ENCODE results near the gene GMDS.
A peak's percentile ranks its signal among the peaks of the same experiment; 100 is the strongest.

Gene GMDS

DNA sequence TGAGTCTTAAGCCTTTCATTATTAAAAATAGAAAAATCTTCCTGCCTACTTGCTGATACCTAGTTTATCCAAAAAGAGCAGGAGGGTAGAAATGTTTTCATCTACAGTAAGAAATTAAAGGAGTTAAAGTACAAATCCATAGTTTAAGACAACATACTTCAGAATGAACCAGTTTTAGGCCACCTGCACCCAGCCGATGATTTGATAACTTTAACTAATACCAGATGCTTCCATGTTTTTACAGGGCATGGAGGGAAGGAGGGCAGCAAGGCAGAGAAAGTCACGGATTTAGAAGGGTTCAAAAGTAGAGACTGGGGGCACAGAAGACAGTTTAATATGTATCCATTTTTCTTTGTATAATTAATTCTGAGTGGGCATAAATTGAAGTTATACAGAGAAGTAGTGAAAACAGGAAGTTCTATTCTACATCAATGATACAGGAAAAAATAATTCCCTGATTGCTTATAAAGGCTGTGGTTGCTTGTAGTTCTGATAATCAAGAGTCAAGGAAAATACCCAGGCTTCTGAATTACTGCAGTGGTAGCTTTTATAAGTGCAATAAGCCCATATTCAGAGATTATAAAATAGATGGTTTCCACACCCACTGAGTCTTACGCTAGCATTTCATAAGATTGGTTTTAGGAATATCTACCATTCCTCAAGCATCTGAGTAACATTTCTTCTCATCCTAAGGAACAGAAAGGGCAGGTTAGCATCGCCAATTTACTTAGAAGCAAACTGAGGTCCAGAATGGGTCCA lies 72.0 kb downstream of the GMDS start:
- DNase-seq = no peak

DNA sequence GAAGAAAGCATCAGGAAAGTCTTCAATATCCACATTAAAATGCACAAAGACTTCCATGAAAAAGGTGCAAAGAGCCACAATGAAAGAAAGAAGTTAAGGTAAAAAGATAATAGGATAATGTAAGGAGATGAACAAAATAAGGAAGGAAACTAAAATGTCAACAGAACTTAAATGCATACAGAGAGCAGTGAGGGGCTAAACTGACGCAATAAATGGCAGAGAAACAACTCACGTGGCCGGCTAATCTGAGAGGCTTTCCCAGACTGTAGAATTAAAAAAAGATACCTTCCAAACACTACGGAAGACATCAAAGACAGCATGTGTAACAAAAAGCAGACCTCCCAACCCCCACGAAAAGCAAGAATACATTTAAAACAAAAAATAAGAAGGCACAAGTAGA lies 73.7 kb downstream of the GMDS start:
- no peak for DNase-seq

DNA sequence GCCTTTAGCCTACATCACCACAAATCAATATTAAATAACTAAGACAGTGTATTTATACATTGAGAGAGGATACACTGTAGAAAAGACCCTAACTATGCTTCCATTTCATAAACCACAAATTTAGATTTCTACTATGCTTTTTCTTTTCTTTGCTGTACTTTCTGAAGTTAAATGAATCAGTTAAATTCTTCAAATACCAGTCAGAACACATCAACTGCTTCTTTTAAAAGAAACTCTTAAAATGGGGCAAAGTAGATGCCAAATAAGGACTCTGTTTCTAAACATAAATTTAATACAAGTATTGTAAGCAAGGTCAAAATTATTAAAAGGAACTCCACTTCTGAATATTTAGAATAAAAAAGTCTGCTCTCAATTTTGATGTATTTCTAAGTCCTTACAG lies 76.9 kb downstream of the GMDS start:
- no peak for DNase-seq

DNA sequence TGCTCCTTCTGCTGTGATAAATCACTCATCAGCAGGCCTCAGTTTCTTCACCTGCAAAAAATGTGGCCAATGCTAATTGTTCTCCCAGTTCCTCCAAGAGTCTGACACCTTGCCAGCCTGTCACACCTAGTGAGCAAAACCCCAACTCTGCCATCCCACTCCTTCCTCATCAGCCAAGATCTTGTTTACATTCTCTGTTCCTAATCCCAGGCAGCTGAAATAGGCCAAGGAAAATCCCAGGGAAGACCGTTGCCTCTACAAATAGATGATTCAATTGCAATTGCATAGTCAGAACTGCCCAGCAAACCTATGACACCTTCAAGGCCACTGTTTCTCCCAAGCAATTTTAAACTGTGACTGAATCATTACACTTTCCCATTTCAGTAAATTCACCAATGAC lies 78.7 kb downstream of the GMDS start:
- DNase-seq = no peak

DNA sequence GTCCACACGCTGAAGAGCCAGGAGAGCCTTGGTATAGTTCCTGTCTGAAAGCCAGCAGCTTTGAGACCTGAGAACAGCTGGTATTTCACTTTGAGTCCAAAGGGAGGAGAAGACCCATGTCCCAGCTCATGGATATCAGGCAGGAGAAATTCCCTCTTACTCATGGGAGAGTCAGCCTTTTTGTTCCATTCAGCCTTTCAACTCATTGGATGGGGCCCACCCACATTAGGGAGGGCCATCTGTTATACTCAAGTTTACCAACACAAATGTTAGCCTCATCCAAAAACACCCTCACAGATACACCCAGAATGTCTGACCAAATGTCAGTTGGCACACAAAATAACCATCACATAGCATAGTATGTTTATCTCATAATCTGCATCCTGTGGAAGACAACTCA lies 80.1 kb downstream of the GMDS start:
- no peak for DNase-seq

DNA sequence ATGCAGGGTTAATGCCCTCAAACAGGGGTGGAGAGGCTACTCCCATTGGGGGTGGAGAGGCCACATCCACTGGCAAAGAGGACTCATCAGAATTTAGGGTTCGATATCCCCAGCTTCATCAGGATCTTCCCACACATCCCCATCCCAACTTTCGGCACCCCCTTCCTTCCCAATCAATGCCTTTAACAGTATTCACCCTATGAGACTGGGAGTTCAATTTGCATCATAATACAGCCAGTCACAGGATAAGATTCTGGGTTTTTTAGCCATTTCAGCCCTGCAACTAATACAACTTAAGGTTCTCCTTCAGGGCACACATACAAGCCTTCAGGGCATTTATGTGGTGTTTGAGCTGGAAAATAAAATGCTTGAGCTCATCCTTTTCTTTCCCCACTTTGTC lies 80.9 kb downstream of the GMDS start:
- DNase-seq = no peak

DNA sequence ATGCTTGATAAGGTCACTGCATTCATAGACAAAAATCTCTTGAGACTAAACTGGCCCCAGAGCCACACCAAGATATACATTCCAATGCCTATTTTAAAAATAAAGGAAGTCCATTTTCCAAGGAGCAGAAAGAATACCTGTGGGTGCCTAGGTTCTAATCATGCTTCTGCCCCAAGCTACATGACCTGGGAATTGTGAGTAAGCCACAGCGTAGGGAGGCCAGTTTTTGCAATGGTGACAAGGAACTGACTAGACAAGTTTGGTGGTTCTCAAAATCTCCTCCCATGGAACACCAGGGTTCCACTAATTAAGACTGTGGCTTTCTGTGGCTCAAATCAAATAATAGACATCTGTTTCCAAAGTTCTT lies 83.3 kb downstream of the GMDS start:
- DNase-seq = no peak

DNA sequence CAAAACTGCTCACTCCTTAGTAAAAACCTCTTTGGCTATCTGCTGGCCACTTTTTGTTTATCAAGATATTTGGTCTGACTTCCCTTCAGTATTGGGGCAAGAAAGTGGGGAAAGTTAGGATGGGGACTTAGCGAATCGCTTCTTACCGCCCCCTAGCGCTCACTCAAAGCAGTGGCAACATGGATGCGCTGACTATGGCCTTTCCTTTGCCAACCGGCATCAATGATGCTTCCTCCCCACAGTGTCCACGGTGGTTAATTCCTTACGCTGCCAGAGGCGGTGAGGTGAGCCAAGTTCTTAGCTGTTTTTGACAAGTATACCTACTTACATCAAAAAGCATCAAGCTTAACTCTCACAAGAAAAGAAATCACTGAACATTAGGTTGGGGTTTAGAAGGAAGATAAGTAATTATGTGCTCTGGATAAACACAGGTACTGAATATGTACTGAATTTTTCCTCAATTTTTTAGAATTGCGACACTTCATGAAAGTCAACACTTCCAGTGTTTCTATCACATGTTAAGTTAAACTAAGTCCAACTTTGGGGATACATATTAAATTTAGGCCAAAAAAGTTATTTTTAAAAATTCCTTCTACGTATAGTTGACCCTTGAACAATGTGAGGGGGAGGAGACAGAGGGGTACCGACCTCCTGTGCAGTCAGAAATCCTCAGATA lies 86.7 kb downstream of the GMDS start:
- peak; percentile 69 for DNase-seq

DNA sequence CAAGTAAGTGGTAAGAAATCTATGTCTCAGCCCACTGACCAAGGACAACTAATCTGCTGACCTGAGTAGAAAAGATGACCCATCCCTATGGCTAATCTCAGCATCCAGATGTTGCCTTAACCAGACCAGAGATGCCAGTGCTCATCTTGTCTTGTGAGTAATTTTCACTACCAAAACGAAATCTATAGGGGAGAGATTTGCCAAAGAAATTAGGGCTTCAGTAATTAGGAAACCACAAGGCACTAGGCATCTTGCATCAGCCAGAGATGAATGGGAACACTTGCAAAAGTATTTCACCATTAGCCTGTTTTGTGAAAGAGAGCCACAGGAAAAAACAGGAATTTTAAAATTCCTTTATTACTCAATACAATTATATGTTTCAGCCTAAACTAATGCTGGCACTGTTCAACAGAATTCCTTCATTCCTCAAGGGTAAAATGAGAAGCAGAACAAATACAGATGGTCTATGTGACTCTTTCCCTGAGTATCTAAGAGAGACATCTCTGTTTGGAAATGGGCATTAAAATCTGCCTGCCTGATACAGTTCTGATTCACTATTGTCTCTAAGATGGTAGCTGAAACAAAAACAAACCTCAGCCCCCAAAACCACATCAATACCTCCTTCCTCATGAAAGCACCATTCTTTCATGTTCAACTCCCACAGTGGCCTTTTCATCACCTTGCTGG lies 87.8 kb downstream of the GMDS start:
- DNase-seq = no peak

DNA sequence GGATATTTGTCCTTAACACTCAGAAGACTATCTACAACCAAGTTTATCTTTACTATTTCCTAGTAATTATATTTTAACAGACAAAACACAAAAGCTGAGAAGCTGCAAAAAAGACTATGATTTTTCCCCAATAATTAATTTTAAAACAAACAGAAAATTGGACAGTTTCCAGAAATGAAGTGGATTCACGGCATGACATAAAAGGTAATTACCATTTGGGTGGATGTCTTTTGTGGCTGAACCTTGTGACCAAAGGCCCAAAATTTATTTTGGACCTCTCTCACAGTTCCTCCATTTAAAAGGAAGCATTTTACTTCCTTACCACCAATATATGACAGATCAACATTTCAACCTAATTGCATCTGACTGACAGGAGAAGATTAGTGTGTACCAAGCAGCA lies 90.2 kb downstream of the GMDS start:
- no peak for DNase-seq

DNA sequence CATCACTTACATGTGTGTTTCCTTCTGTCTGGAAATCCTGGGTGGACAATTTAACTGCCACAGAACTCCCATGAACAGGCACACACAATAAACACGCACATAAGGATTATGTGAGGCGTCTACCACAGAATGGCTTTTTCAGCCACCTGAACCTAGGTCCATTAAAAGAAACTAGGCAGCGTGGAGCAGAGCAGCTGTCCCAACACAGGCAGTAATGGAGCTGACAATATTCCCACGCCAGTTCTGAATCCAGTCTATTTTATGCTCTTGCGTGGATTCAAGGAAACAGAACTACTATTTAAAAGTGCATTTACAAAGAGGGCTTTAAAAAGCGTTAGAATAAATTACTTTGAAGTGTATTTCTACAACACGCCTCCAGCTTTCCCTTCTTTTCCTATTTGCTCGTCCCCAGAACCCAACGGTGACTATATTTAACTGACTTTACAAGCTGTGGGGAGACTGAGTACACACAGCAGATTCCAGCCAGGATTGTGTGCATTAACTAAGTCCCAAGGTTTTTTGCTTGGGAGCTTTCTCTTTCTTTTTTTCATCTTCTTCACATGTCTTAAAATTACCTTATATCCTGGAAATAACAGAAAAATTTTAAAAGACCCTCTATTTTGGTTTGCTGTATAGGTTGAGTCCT lies 95.9 kb downstream of the GMDS start:
- DNase-seq = no peak

DNA sequence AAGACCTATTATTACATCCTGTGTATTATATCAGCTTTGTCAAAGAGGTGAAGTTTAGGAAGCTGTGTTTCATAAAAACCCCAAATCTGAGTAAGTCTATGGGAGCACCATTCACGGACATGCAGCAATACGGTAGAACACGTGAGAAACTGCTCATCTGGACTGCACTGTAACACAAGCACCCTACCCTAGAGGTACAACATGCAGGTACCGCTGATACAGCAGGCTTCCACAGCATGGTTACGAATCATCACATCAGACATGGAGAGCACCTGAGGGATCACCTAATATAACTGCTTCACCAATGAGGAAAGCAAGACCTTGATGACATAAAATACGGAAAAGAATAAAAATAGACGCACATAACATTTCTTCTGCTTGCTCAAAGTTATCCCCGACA lies 96.7 kb downstream of the GMDS start:
- no peak for DNase-seq

DNA sequence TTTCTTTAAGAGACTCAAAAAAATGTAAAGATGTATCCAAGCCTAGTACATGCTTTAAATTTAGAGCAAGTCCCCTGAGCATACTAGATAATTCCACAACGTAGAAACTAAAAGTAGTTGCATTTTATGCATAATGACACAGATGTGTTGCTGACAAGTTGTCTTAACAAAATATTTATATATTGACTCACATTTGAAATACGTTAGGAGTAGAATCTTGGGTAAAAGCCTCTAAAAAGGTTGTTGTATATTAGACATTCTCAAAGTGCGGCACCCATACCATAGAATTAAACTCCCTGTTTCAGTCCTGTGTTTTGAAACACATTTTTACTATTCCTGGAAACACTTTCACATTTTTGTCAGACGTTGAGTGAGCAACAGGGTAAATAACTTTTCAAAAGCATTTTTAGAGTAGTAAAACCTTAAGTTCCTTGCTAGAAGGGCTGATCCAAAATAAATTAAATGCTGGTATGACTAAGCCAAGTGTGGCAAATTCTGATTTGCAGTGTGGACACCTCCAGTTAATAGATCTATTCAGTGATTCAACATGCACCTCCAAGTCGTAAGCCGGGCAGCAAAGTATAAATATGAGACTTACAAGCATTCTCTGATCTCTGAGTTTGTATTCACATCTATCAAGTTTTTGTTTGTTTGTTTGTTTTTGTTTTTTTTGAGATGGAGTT lies 97.5 kb downstream of the GMDS start:
- DNase-seq = no peak

DNA sequence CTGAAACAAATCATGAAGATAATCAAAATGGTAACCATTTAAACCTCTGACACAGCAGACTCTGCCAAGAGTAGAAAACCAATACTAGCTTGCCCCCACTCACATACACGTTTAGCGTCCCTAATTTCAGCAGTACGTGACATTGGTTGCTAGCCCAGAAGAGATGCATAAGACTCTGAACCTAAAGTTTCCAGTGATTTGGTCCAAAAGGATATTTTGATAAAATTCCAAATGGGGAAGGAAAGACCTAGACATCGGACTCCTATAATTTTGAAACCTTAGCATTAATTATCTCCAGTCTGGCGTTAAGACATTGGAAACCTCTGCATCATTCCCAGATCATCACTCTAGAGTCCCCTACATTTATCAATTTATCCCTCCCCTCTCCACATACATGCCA lies 98.1 kb downstream of the GMDS start:
- DNase-seq = no peak

DNA sequence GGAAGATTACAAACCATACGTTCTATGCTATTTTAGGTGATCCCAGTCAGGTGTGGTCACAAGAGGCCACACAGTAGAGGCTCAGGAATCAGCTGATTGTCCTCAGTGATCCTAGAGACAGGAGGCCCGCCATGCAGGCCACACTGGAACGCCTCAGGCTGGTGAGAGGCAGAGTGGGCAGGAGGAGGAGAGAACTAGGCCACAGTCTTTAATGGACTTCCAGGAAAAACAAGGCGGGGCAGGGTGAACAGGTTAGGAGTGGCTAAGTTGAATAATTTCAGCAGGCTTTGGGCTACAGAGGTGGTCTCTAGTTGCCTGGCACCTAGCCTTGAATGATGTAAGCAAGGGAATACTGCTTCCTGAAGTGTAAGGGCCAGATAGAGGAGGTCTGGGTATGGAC lies 101.2 kb downstream of the GMDS start:
- no peak for DNase-seq

DNA sequence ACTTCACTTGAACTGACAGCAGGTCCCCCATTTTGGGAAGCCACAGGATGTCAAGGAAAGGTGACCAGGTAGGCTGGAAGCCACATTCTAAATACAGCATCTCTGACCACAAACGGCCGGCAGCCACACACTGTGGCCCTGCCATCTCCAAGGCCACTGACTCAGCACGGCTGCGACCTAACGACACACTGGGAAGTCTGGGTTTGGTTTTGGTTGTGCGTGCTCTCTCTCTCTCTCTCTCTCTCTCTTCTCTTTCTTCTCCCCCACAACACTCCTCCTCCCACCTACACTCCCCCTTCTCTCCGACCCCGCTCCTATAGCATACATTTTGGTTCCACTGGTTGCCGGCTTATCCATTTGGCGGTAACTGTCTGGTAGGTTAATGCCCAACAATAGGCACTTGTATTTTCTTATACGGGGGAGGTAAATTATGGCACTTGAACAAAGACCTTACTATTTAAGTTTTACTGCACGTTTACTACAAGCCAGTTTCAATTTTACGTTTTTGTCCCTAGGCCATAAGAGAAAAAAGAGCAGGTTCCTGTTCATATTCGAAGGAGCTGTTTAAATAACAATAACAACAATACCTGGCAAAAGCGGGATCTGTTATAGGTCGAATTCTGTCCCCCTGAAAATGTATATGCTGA lies 103.6 kb downstream of the GMDS start:
- DNase-seq = no peak

DNA sequence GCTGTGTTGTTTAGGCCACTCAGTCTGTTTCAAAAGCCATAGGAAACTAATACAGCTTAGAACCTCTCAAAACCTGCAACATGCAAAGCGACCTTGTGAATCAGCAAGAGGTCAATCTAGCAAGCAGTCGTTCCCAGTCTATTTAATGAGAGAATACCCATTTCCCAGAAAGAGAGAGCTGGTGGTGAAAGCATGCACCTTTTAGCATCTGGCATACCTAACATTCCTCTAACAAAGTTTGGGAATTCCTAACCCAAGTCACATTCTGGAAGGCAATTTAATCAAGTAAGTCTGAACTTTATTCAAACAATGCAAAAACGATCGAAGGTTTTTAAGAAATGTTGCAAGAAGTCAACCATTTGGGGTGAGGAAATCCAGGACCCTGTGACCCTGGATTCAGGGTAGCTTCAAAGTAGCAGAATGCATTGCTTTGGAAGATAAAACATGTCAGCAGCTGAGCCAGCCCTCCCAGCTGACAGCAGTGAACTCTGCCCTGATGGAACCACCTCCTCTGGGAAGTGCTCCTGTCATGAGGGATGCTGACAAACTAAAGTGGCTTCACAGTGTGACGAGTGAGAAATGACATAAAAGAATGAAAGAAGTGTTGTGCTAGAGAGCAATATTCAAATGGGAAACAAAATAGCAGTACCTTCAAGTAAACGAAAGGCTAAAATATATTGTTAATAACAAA lies 104.8 kb downstream of the GMDS start:
- DNase-seq = no peak

DNA sequence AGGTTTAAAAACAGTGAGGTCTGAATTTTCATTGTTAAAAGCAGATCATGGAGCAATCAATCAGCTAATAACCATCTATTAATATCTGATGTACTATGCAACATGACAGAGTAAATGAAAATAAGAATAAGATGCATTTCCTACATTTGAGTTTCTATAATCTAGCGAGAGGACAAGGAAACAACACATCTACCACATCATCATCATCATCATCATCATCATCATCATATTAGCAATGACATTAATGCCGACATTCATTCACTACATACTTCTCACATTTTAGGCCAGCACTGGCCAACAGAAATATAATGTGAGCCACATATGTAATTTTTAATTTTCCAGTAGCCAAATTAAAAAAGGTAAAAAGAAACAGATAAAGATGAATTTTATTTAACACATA lies 110.0 kb downstream of the GMDS start:
- no peak for DNase-seq

DNA sequence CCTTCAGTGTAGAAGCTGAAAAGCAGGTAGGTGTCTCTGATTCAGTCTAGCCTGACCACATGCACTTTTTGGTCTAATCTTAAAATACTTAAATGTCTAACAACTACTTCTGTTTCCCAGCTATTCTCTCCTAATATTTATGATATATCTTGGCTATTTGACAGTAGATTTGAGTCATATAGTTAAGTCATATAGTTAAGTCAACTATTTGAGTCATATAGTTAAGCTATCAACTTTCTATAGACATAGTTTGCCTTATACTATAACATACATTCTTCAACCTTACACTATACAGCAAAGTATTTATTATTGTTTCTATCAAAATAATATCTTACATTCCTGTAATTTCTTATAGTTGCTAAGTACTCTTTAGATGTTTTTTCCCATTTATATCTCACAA lies 110.9 kb downstream of the GMDS start:
- no peak for DNase-seq

DNA sequence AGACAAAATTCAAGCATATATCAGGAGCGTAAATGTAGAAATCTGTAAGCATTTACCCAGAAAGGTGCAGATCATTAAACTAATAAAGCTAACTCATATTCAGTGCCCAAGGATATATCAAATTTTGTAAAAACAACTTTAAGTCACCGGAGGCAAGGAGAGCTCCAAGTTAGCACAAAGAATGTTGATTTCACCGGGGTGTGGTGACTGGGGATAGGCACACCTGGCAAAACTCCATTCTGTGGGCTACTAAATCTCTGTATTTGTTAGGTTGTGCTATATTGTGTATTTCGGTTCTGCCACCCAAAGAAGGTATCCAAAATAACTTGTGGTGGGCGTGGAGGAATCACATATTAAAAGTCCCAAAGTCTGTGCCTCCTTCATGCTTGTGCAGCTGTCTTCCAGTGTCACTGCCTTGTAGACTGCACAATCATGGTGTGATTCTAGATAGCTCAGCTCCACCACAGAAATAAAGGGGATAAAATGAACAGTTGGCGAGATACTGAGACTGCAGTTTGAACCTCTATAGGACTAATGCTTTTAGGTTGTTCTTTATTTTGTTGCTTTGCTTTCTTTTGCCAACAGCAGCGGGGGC lies 111.6 kb downstream of the GMDS start:
- DNase-seq = no peak

DNA sequence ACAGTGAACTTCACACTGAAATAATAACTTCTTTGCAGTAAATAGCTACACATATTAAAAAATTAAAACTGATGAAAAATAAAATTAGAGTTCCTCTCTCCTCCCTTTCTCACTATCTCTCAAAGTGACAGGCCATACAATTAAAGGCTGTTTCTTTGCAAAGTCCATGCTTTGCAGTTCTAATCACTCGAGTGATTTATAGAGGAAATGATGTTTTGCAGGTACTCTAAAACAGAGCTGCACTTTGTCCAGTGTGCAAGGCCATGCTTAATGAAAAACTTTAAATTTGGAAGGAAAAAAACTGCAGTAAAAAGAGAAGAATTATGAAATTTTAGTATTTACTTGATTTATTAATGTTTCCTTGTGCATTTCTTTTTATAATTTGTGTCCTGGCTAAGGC lies 112.5 kb downstream of the GMDS start:
- no peak for DNase-seq

DNA sequence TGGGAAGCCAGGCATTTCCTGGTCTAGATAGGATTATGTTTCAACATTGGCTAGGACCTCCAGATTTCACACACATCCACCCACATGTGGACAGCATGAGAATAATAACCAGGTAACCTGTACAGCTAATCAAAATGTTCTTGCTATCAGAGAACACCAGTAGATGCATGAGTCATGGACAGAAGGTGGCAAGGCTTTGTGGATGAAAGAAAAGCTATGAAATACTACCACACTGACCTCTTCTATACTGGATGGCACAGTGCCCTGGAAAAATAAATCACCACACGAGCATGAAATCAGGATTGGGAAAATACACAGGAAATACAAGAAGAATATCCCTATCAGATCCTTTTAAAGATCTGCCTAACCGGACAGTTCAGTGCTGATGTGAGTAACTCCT lies 113.0 kb downstream of the GMDS start:
- no peak for DNase-seq

All from 8988T (cell line).